GM23338 (cell line): ENCODE measurements around the gene RPLP2. TPM values are rescaled to one million over a fixed set of nuclear protein-coding genes. Genes with fewer than 3 reads are reported as not detected.

Experiments used
- ATAC-seq: fragments of 200-7000 bp; cut with Tn5 transposase; 3 replicates; pipeline ENCODE4 v1.9.1; 2020
- DNase-seq: peaks from one replicate; pipeline ENCODE4 v3.0.0-alpha.2; 2015; ENCODE audit warnings: low spot score
- H2AFZ ChIP-seq: fragments of 200-600 bp; sonication (generic); 2 replicates; pipeline ENCODE4 v1.8.0; 2016; ENCODE audit warnings: antibody characterized with exemption, mild to moderate bottlenecking, moderate library complexity
- H3F3A ChIP-seq: fragments of 200-600 bp; sonication (generic); replicated peaks from 2 replicates; pipeline ENCODE4 v1.8.0; 2017; ENCODE audit warnings: antibody characterized with exemption, mixed run types, low read depth
- H3K27ac ChIP-seq: fragments of 200-600 bp; sonication (generic); 2 replicates; pipeline ENCODE4 v1.6.1; 2016; ENCODE audit warnings: low read depth
- H3K27me3 ChIP-seq: fragments of 200-600 bp; sonication (generic); 2 replicates; pipeline ENCODE4 v1.8.0; 2016; ENCODE audit warnings: mild to moderate bottlenecking, mixed run types, moderate library complexity; ENCODE audit not compliant: insufficient read depth
- H3K36me3 ChIP-seq: fragments of 200-600 bp; sonication (generic); 2 replicates; pipeline ENCODE4 v1.8.0; 2016; ENCODE audit warnings: mild to moderate bottlenecking; ENCODE audit not compliant: insufficient read depth
- H3K4me1 ChIP-seq: fragments of 200-600 bp; sonication (generic); 2 replicates; pipeline ENCODE4 v1.8.0; 2016; ENCODE audit warnings: mild to moderate bottlenecking, moderate library complexity; ENCODE audit not compliant: insufficient read depth
- H3K4me2 ChIP-seq: fragments of 200-600 bp; sonication (generic); 2 replicates; pipeline ENCODE4 v1.7.1; 2017; ENCODE audit warnings: mixed run types
- H3K4me3 ChIP-seq: fragments of 200-600 bp; sonication (generic); 2 replicates; pipeline ENCODE4 v1.6.1; 2016; ENCODE audit warnings: mixed run types
- H3K79me2 ChIP-seq: fragments of 200-600 bp; sonication (generic); replicated peaks from 2 replicates; pipeline ENCODE4 v1.8.0; 2017; ENCODE audit warnings: mild to moderate bottlenecking; ENCODE audit not compliant: insufficient read depth
- H3K9me2 ChIP-seq: fragments of 200-600 bp; sonication (generic); 2 replicates; pipeline ENCODE4 v1.8.0; 2017; ENCODE audit not compliant: insufficient read depth
- H4K20me1 ChIP-seq: fragments of 200-600 bp; sonication (generic); replicated peaks from 2 replicates; pipeline ENCODE4 v1.8.0; 2017; ENCODE audit warnings: mild to moderate bottlenecking; ENCODE audit not compliant: insufficient read depth
- H3K27ac Mint-ChIP-seq: 2 replicates; pipeline ENCODE4 v1.8.0; 2020; ENCODE audit warnings: inconsistent platforms, mild to moderate bottlenecking, moderate library complexity, mixed read lengths
- H3K27me3 Mint-ChIP-seq: 3 replicates; pipeline ENCODE4 v1.8.0; 2022; ENCODE audit warnings: low read depth, mild to moderate bottlenecking, moderate library complexity, mixed read lengths, inconsistent platforms; ENCODE audit not compliant: insufficient read depth, poor library complexity
- H3K36me3 Mint-ChIP-seq: 3 replicates; pipeline ENCODE4 v1.8.0; 2021; ENCODE audit warnings: low read depth, mild to moderate bottlenecking, inconsistent platforms, moderate library complexity, mixed read lengths
- H3K4me1 Mint-ChIP-seq: 3 replicates; pipeline ENCODE4 v1.8.0; 2020; ENCODE audit warnings: mild to moderate bottlenecking, inconsistent platforms, mixed read lengths
- H3K4me3 Mint-ChIP-seq: 3 replicates; pipeline ENCODE4 v1.8.0; 2021; ENCODE audit warnings: moderate library complexity, mild to moderate bottlenecking, inconsistent platforms, mixed read lengths
- H3K9me3 Mint-ChIP-seq: 3 replicates; pipeline ENCODE4 v1.8.0; 2020; ENCODE audit warnings: moderate library complexity, mild to moderate bottlenecking, inconsistent platforms, mixed read lengths
- CREB1 ChIP-seq: fragments of 250-450 bp; sonication (Bioruptor Pico); IDR thresholded peaks from 2 replicates; pipeline ENCODE4 v1.5.0; 2020; ENCODE audit warnings: low read depth, mild to moderate bottlenecking, moderate library complexity
- EZH2 ChIP-seq: fragments of 200-600 bp; sonication (generic); IDR thresholded peaks from one replicate; pipeline ENCODE4 v1.8.0; 2017; ENCODE audit warnings: antibody characterized with exemption, mild to moderate bottlenecking, low read depth; ENCODE audit not compliant: unreplicated experiment
- EZH2phosphoT487 ChIP-seq: fragments of 200-600 bp; sonication (generic); IDR thresholded peaks from one replicate; pipeline ENCODE4 v1.8.1; 2018; ENCODE audit warnings: antibody characterized with exemption; ENCODE audit not compliant: unreplicated experiment
- JUNB ChIP-seq: IDR thresholded peaks from one replicate; pipeline ENCODE4 v1.6.1; 2016; ENCODE audit warnings: antibody characterized with exemption; ENCODE audit not compliant: unreplicated experiment
- NANOG ChIP-seq: IDR thresholded peaks from 2 replicates; pipeline ENCODE4 v1.6.1; 2016; ENCODE audit warnings: antibody characterized with exemption, borderline replicate concordance
- POLR2AphosphoS5 ChIP-seq: IDR thresholded peaks from 2 replicates; pipeline ENCODE4 v1.6.1; 2016; ENCODE audit warnings: antibody characterized with exemption, low read depth
- STAT1 ChIP-seq: IDR thresholded peaks from one replicate; pipeline ENCODE4 v1.6.1; 2016; ENCODE audit warnings: antibody characterized with exemption; ENCODE audit not compliant: unreplicated experiment
- ZNF114 ChIP-seq: fragments of 250-450 bp; sonication (Bioruptor Pico); IDR thresholded peaks from 2 replicates; pipeline ENCODE4 v1.5.0; 2020; ENCODE audit warnings: mild to moderate bottlenecking, moderate library complexity
- ZNF331 ChIP-seq: fragments of 250-450 bp; sonication (Bioruptor Pico); IDR thresholded peaks from 2 replicates; pipeline ENCODE4 v1.5.0; 2020; ENCODE audit warnings: low read depth, mild to moderate bottlenecking, moderate library complexity
- polyA plus RNA-seq: library from polyadenylated mRNA; unstranded; fragments of >200 nt; fragmentation: Nextera tagmentation; extraction: Ambion mirVana; gene quantifications from 2 replicates; pipeline ENCODE4 v1.2.1, GENCODE V29; 2016
- total RNA-seq: library from RNA; depleted of rRNA; stranded (reverse); fragments of >200 nt; shearing (Covaris generic); gene quantifications from 2 replicates; pipeline ENCODE4 v1.2.3, GENCODE V29; 2014
- TF ChIP-seq, protein P1 (sequence below): IDR thresholded peaks from one replicate; pipeline ENCODE4 v1.6.1; 2018; ENCODE audit warnings: antibody characterized with exemption; ENCODE audit not compliant: unreplicated experiment
- TF ChIP-seq, protein P2 (sequence below): fragments of 250-450 bp; sonication (Bioruptor Pico); IDR thresholded peaks from 2 replicates; pipeline ENCODE4 v1.5.0; 2020; ENCODE audit warnings: mild to moderate bottlenecking, moderate library complexity
- TF ChIP-seq, protein P3 (sequence below), 2 experiments: fragments of 200-600 bp in 1 of 2; sonication (generic) in 1 of 2; conservative IDR thresholded peaks; 2 replicates each; pipeline versions ENCODE4 v1.5.1 to v1.6.1; 2016 to 2017; ENCODE audit warnings: antibody characterized with exemption in 2 of 2, low read depth in 2 of 2, mild to moderate bottlenecking in 2 of 2, moderate library complexity in 1 of 2
- TF ChIP-seq, protein P4 (sequence below): IDR thresholded peaks from 2 replicates; pipeline ENCODE4 v1.6.1; 2016; ENCODE audit warnings: antibody characterized with exemption

The RPLP2 gene
- total and polyA plus RNA-seq, 2 experiments from 2014 or later, result 518 to 1,782 TPM

DNA sequence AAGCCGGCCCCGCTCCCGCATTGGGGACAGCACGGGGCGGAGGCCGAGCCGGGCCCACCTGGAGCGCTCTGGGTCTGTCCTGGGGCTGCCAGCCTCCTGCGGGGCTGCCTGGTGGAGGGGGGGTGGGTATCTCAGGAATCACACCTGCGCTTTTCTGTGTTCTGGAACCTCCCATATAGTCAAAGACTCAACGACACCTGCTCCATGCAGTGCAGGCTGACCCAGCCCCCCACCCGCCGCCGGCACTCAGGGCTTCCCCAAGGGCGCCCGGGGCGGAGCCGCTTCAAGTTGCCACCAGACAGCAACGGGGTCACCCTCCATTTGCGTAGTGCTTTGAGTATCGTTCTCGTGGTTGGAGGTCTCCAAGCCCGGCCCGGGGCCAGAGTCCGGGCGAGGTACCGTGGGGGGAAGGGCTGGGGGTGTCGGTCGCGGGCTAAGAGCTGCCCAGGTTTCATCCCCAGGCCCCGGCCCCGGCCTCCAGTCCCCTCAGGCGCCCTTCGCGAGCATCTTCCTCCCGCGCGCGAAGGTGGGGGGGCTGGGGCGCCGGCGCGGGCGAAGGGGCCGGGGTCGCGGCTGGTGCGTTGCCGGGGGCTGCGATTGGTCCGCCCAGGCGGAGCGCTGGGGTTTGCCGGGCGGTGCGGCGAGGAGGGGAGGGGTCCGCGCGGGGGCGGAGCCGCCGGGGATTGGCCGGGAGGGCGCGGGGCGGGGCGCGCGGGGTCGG, 39.5 kb downstream of the RPLP2 start:
- Histone ChIP-seq H3K4me3 (peak overlapping the region; percentile 70), H2AFZ (no peak overlapping the region)

More for the DNA sequence above, 39.5 kb downstream of the RPLP2 start:
- H3K9me3 Mint-ChIP-seq, result no peaks in the 10 kb centered on the region
- ATAC-seq (peak; percentile 17), DNase-seq (peak; percentile 84)
- H3K4me2 ChIP-seq, result peak overlapping the region; percentile 90
- no peak overlapping the region for H3K27ac Mint-ChIP-seq
- H3K36me3 ChIP-seq, result no peaks in the 10 kb centered on the region
- peaks cover 17% of the 10 kb centered on the region for H4K20me1 ChIP-seq
- H3K27me3 ChIP-seq, result no peaks in the 10 kb centered on the region
- no peak overlapping the region for H3K27ac ChIP-seq
- H3K79me2 ChIP-seq, result 0 out of 2 replicates have a peak, but pooled peaks cover 3% of the 10 kb centered on the region
- H3K4me3 Mint-ChIP-seq, result peak overlapping the region; percentile 66
- H3K4me1 ChIP-seq, result peaks cover 31% of the 10 kb centered on the region
- no peaks in the 10 kb centered on the region for H3K9me2 ChIP-seq
- H3F3A ChIP-seq, result 0 out of 2 replicates have a peak, but pooled peaks cover 5% of the 10 kb centered on the region
- peaks cover 28% of the 10 kb centered on the region for H3K4me1 Mint-ChIP-seq
- H3K27me3 Mint-ChIP-seq, result peaks cover 18% of the 10 kb centered on the region
- H3K36me3 Mint-ChIP-seq, result no peaks in the 10 kb centered on the region
- no peak for TF ChIP-seq JUNB
- no peak for TF ChIP-seq STAT1
- no peak for TF ChIP-seq CREB1
- no peak for TF ChIP-seq EZH2phosphoT487
- no peak for TF ChIP-seq NANOG
- TF ChIP-seq ZNF331 (CRISPR knock-in tag), result no peak
- TF ChIP-seq, protein P1, sequence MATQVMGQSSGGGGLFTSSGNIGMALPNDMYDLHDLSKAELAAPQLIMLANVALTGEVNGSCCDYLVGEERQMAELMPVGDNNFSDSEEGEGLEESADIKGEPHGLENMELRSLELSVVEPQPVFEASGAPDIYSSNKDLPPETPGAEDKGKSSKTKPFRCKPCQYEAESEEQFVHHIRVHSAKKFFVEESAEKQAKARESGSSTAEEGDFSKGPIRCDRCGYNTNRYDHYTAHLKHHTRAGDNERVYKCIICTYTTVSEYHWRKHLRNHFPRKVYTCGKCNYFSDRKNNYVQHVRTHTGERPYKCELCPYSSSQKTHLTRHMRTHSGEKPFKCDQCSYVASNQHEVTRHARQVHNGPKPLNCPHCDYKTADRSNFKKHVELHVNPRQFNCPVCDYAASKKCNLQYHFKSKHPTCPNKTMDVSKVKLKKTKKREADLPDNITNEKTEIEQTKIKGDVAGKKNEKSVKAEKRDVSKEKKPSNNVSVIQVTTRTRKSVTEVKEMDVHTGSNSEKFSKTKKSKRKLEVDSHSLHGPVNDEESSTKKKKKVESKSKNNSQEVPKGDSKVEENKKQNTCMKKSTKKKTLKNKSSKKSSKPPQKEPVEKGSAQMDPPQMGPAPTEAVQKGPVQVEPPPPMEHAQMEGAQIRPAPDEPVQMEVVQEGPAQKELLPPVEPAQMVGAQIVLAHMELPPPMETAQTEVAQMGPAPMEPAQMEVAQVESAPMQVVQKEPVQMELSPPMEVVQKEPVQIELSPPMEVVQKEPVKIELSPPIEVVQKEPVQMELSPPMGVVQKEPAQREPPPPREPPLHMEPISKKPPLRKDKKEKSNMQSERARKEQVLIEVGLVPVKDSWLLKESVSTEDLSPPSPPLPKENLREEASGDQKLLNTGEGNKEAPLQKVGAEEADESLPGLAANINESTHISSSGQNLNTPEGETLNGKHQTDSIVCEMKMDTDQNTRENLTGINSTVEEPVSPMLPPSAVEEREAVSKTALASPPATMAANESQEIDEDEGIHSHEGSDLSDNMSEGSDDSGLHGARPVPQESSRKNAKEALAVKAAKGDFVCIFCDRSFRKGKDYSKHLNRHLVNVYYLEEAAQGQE, result no peak
- TF ChIP-seq, protein P2, sequence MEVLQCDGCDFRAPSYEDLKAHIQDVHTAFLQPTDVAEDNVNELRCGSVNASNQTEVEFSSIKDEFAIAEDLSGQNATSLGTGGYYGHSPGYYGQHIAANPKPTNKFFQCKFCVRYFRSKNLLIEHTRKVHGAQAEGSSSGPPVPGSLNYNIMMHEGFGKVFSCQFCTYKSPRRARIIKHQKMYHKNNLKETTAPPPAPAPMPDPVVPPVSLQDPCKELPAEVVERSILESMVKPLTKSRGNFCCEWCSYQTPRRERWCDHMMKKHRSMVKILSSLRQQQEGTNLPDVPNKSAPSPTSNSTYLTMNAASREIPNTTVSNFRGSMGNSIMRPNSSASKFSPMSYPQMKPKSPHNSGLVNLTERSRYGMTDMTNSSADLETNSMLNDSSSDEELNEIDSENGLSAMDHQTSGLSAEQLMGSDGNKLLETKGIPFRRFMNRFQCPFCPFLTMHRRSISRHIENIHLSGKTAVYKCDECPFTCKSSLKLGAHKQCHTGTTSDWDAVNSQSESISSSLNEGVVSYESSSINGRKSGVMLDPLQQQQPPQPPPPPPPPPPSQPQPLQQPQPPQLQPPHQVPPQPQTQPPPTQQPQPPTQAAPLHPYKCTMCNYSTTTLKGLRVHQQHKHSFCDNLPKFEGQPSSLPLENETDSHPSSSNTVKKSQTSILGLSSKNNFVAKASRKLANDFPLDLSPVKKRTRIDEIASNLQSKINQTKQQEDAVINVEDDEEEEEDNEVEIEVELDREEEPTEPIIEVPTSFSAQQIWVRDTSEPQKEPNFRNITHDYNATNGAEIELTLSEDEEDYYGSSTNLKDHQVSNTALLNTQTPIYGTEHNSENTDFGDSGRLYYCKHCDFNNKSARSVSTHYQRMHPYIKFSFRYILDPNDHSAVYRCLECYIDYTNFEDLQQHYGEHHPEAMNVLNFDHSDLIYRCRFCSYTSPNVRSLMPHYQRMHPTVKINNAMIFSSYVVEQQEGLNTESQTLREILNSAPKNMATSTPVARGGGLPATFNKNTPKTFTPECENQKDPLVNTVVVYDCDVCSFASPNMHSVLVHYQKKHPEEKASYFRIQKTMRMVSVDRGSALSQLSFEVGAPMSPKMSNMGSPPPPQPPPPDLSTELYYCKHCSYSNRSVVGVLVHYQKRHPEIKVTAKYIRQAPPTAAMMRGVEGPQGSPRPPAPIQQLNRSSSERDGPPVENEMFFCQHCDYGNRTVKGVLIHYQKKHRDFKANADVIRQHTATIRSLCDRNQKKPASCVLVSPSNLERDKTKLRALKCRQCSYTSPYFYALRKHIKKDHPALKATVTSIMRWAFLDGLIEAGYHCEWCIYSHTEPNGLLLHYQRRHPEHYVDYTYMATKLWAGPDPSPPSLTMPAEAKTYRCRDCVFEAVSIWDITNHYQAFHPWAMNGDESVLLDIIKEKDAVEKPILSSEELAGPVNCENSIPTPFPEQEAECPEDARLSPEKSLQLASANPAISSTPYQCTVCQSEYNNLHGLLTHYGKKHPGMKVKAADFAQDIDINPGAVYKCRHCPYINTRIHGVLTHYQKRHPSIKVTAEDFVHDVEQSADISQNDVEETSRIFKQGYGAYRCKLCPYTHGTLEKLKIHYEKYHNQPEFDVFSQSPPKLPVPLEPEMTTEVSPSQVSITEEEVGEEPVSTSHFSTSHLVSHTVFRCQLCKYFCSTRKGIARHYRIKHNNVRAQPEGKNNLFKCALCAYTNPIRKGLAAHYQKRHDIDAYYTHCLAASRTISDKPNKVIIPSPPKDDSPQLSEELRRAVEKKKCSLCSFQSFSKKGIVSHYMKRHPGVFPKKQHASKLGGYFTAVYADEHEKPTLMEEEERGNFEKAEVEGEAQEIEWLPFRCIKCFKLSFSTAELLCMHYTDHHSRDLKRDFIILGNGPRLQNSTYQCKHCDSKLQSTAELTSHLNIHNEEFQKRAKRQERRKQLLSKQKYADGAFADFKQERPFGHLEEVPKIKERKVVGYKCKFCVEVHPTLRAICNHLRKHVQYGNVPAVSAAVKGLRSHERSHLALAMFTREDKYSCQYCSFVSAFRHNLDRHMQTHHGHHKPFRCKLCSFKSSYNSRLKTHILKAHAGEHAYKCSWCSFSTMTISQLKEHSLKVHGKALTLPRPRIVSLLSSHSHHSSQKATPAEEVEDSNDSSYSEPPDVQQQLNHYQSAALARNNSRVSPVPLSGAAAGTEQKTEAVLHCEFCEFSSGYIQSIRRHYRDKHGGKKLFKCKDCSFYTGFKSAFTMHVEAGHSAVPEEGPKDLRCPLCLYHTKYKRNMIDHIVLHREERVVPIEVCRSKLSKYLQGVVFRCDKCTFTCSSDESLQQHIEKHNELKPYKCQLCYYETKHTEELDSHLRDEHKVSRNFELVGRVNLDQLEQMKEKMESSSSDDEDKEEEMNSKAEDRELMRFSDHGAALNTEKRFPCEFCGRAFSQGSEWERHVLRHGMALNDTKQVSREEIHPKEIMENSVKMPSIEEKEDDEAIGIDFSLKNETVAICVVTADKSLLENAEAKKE (CRISPR knock-in tag), result no peak
- TF ChIP-seq ZNF114 (CRISPR knock-in tag), result no peak
- TF ChIP-seq EZH2, result no peak
- no peak for TF ChIP-seq POLR2AphosphoS5
- TF ChIP-seq, protein P3, sequence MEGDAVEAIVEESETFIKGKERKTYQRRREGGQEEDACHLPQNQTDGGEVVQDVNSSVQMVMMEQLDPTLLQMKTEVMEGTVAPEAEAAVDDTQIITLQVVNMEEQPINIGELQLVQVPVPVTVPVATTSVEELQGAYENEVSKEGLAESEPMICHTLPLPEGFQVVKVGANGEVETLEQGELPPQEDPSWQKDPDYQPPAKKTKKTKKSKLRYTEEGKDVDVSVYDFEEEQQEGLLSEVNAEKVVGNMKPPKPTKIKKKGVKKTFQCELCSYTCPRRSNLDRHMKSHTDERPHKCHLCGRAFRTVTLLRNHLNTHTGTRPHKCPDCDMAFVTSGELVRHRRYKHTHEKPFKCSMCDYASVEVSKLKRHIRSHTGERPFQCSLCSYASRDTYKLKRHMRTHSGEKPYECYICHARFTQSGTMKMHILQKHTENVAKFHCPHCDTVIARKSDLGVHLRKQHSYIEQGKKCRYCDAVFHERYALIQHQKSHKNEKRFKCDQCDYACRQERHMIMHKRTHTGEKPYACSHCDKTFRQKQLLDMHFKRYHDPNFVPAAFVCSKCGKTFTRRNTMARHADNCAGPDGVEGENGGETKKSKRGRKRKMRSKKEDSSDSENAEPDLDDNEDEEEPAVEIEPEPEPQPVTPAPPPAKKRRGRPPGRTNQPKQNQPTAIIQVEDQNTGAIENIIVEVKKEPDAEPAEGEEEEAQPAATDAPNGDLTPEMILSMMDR (conservative IDR thresholded peaks at IDR 0.05; ENCODE audit: low read depth in 2 of 2), result no peak
- TF ChIP-seq, protein P4, sequence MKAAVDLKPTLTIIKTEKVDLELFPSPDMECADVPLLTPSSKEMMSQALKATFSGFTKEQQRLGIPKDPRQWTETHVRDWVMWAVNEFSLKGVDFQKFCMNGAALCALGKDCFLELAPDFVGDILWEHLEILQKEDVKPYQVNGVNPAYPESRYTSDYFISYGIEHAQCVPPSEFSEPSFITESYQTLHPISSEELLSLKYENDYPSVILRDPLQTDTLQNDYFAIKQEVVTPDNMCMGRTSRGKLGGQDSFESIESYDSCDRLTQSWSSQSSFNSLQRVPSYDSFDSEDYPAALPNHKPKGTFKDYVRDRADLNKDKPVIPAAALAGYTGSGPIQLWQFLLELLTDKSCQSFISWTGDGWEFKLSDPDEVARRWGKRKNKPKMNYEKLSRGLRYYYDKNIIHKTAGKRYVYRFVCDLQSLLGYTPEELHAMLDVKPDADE, result no peak
